Keratinocyte (primary cell): Measurements from ENCODE around the gene DHRSX. TPM values are rescaled to one million over a fixed set of nuclear protein-coding genes. Genes with fewer than 3 reads are reported as not detected.

ENCODE experiments used
- DNase-seq: peaks from one replicate; pipeline ENCODE4 v3.0.0-alpha.2; 2011; ENCODE audit warnings: low read depth, missing footprints, low spot score
- FAIRE-seq: peaks from 2 replicates; lab custom pipeline; 2011; peaks lifted over from hg19 to GRCh38; lab: Jason Lieb, UNC
- H2AFZ ChIP-seq: 2 replicates; pipeline ENCODE4 v1.6.0; 2012; ENCODE audit warnings: low read length, control low read depth, inconsistent platforms; ENCODE audit not compliant: control insufficient read depth
- H3K27ac ChIP-seq: 2 replicates; pipeline ENCODE4 v1.5.1; 2011; ENCODE audit warnings: low read length; ENCODE audit not compliant: control insufficient read depth, insufficient read depth
- H3K27me3 ChIP-seq: 3 replicates; pipeline ENCODE4 v1.6.0; 2011; ENCODE audit warnings: low read length; ENCODE audit not compliant: control insufficient read depth, insufficient read depth; ENCODE audit errors: extremely low read depth
- H3K36me3 ChIP-seq, 2 experiments: 2 replicates in 1 of 2; 3 replicates in 1 of 2; pipeline ENCODE4 v1.5.1; 2011; ENCODE audit warnings: low read length in 2 of 2, mild to moderate bottlenecking in 1 of 2; ENCODE audit not compliant: control insufficient read depth in 2 of 2, insufficient read depth in 2 of 2; ENCODE audit errors: extremely low read depth in 1 of 2
- H3K4me1 ChIP-seq: 3 replicates; pipeline ENCODE4 v1.5.1; 2011; ENCODE audit warnings: low read length; ENCODE audit not compliant: control insufficient read depth, insufficient read depth; ENCODE audit errors: extremely low read depth
- H3K4me2 ChIP-seq: 3 replicates; pipeline ENCODE4 v1.6.0; 2011; ENCODE audit warnings: low read depth, low read length; ENCODE audit not compliant: control insufficient read depth, insufficient read depth; ENCODE audit errors: extremely low read depth
- H3K4me3 ChIP-seq, 3 experiments: fragments of 200-600 bp in 1 of 3; sonication (generic) in 1 of 3; 2 replicates in 2 of 3; 3 replicates in 1 of 3; pipeline ENCODE4 v1.5.1; 2011 to 2016; ENCODE audit warnings: low read length in 3 of 3, mild to moderate bottlenecking in 3 of 3, control low read depth in 2 of 3, inconsistent platforms in 1 of 3, low read depth in 1 of 3, mixed read lengths in 1 of 3, mixed run types in 1 of 3, moderate library complexity in 1 of 3; ENCODE audit not compliant: control insufficient read depth in 2 of 3, insufficient read depth in 2 of 3; ENCODE audit errors: extremely low read depth in 1 of 3
- H3K79me2 ChIP-seq: 2 replicates; pipeline ENCODE4 v1.6.0; 2012; ENCODE audit warnings: low read length; ENCODE audit not compliant: control insufficient read depth, insufficient read depth
- H3K9ac ChIP-seq: 3 replicates; pipeline ENCODE4 v1.6.0; 2011; ENCODE audit warnings: low read length; ENCODE audit not compliant: control insufficient read depth, insufficient read depth; ENCODE audit errors: extremely low read depth
- H3K9me1 ChIP-seq: 3 replicates; pipeline ENCODE4 v1.6.0; 2011; ENCODE audit warnings: low read length; ENCODE audit not compliant: control insufficient read depth, insufficient read depth; ENCODE audit errors: extremely low read depth
- H3K9me3 ChIP-seq: 2 replicates; pipeline ENCODE4 v1.5.1; 2012; ENCODE audit warnings: low read depth, low read length; ENCODE audit not compliant: control insufficient read depth
- H4K20me1 ChIP-seq: 3 replicates; pipeline ENCODE4 v1.6.0; 2011; ENCODE audit warnings: low read length; ENCODE audit not compliant: control insufficient read depth, insufficient read depth; ENCODE audit errors: extremely low read depth
- EZH2 ChIP-seq: IDR thresholded peaks from one replicate; pipeline ENCODE4 v1.6.1; 2012; ENCODE audit warnings: inconsistent platforms, mild to moderate bottlenecking, low read length, moderate library complexity
- dilution Hi-C: fragments of 300-500 bp; cut with MboI; formaldehyde crosslinking; loops from one replicate; pipeline ENCODE4 v1.7.0; 2020; ENCODE audit warnings: low sequenced_read_pairs; ENCODE audit not compliant: extremely low pct_ligation_motif_present
- polyA plus RNA-seq, 5 experiments: library from polyadenylated mRNA; depleted of rRNA in 3 of 5; stranded (reverse) in 3 of 5; stranded (forward) in 1 of 5; unstranded in 1 of 5; fragments of >200 nt; gene quantifications; 1 replicate in 1 of 5; 2 replicates in 3 of 5; 3 replicates in 1 of 5; pipeline versions ENCODE4 v1.2.1 to v1.2.3, GENCODE V29; 2011 to 2012; ENCODE audit warnings: missing spikeins in 2 of 5, low read depth in 1 of 5, low replicate concordance in 1 of 5
- TF ChIP-seq, protein P1 (sequence below), 3 experiments: IDR thresholded peaks in 1 of 3; conservative IDR thresholded peaks in 1 of 3; optimal IDR thresholded peaks in 1 of 3; 2 replicates in 2 of 3; 3 replicates in 1 of 3; pipeline versions ENCODE3 to v1.5.1; 2011; ENCODE audit warnings: low read length in 3 of 3, mild to moderate bottlenecking in 3 of 3, moderate library complexity in 2 of 3, control low read depth in 1 of 3, inconsistent platforms in 1 of 3; ENCODE audit not compliant: insufficient read depth in 2 of 3; ENCODE audit errors: extremely low read depth in 1 of 3

Gene DHRSX
- polyA plus RNA-seq, 1 donor (not counting 4 experiments of a cell fraction or from before 2014, with no cell fraction given): 20.4 TPM

DNA sequence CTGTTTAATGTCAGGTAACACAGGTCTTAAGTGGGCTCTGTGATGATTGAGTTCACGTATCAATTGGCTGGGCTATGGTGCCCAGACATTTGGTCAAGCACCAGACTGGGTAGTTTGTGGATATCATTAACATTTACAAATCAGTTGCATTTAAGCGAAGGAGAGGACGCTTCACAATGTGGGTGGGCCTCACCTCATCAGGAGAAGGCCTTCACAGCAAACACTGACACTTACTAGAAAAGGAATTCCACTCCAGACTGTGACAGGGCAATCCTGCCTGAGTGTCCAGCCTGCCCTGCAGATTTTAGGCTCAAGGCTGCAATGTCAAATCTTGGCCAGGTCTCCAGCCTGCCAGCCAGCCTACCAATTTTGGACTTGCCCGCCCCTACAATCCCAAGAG, 270.3 kb downstream of the DHRSX start:
- Histone ChIP-seq H3K4me3 (no peak overlapping the region), H3K9ac (no peak overlapping the region), H4K20me1 (no peaks in the 10 kb centered on the region), H3K27ac (no peak overlapping the region), H3K79me2 (no peaks in the 10 kb centered on the region), H3K4me1 (no peaks in the 10 kb centered on the region), H3K9me3 (peaks cover 7% of the 10 kb centered on the region), H3K9me1 (no peaks in the 10 kb centered on the region), H3K4me2 (no peak overlapping the region), H3K36me3 (peaks cover 1 to 2% of the 10 kb centered on the region in 2 experiments), H3K27me3 (no peaks in the 10 kb centered on the region), H2AFZ (no peak overlapping the region)
- DNase-seq: no peak
- FAIRE-seq: no peak
- dilution Hi-C loops: no loop called here
- no peak for TF ChIP-seq EZH2
- TF ChIP-seq, protein P1, sequence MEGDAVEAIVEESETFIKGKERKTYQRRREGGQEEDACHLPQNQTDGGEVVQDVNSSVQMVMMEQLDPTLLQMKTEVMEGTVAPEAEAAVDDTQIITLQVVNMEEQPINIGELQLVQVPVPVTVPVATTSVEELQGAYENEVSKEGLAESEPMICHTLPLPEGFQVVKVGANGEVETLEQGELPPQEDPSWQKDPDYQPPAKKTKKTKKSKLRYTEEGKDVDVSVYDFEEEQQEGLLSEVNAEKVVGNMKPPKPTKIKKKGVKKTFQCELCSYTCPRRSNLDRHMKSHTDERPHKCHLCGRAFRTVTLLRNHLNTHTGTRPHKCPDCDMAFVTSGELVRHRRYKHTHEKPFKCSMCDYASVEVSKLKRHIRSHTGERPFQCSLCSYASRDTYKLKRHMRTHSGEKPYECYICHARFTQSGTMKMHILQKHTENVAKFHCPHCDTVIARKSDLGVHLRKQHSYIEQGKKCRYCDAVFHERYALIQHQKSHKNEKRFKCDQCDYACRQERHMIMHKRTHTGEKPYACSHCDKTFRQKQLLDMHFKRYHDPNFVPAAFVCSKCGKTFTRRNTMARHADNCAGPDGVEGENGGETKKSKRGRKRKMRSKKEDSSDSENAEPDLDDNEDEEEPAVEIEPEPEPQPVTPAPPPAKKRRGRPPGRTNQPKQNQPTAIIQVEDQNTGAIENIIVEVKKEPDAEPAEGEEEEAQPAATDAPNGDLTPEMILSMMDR (optimal IDR thresholded peaks at IDR 0.05 in 1 of 3, IDR thresholded peaks at IDR 0.05 in 1 of 3, conservative IDR thresholded peaks at IDR 0.05 in 1 of 3; ENCODE audit: extremely low read depth in 1 of 3, insufficient read depth in 2 of 3, low read length in 3 of 3): no peak

DNA sequence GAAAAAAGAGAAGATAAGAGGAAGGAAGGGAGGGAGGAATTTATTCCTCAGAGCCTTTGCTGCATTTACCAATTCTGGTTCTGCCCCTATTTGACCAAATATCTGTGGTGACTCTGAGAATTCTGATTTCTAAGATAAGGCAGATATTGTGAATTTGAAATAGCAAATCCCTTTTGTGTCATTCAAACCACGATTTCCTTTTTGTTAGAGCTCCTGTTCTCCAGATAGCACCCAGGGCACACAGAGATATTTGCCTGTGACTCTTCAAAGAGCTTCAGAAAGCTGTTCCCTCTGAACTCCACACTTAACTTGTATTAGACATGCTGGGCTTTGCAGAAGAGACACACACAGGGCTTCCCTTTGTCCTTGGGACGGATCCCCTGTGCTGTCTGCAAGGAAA, 272.2 kb downstream of the DHRSX start:
- Histone ChIP-seq H2AFZ (no peak overlapping the region), H3K79me2 (no peaks in the 10 kb centered on the region), H4K20me1 (no peaks in the 10 kb centered on the region), H3K4me2 (no peak overlapping the region), H3K27ac (no peak overlapping the region), H3K9ac (no peak overlapping the region), H3K4me1 (no peaks in the 10 kb centered on the region), H3K27me3 (no peaks in the 10 kb centered on the region), H3K36me3 (peaks cover 1 to 2% of the 10 kb centered on the region in 2 experiments), H3K9me3 (peaks cover 15% of the 10 kb centered on the region), H3K9me1 (no peaks in the 10 kb centered on the region), H3K4me3 (no peak overlapping the region)
- DNase-seq: no peak
- TF ChIP-seq, protein P1 (optimal IDR thresholded peaks at IDR 0.05 in 1 of 3, IDR thresholded peaks at IDR 0.05 in 1 of 3, conservative IDR thresholded peaks at IDR 0.05 in 1 of 3; ENCODE audit: extremely low read depth in 1 of 3, insufficient read depth in 2 of 3, low read length in 3 of 3): no peak
- no peak for TF ChIP-seq EZH2
- dilution Hi-C loops: no loop called here
- FAIRE-seq: no peak
